Astrocyte (in vitro differentiated cells and primary cell): ENCODE results near the gene CYYR1. TPM values are rescaled to one million over a fixed set of nuclear protein-coding genes. Genes with fewer than 3 reads are reported as not detected.

ENCODE experiments used
- DNase-seq: peaks from one replicate; pipeline ENCODE4 v3.0.0-alpha.2; 2010; ENCODE audit warnings: low read depth
- FAIRE-seq: peaks from 2 replicates; lab custom pipeline; 2011; peaks lifted over from hg19 to GRCh38; lab: Jason Lieb, UNC
- H2AFZ ChIP-seq: 2 replicates; pipeline ENCODE4 v1.6.0; 2012; ENCODE audit warnings: low read depth, low read length, inconsistent platforms
- H3K27ac ChIP-seq: 2 replicates; pipeline ENCODE4 v1.5.1; 2011; ENCODE audit warnings: low read depth, low read length, inconsistent platforms
- H3K27me3 ChIP-seq: 2 replicates; pipeline ENCODE4 v1.6.0; 2011; ENCODE audit warnings: low read length, inconsistent platforms; ENCODE audit not compliant: insufficient read depth
- H3K36me3 ChIP-seq: 2 replicates; pipeline ENCODE4 v1.5.1; 2011; ENCODE audit warnings: low read length, inconsistent platforms; ENCODE audit not compliant: insufficient read depth
- H3K4me1 ChIP-seq: 2 replicates; pipeline ENCODE4 v1.5.1; 2011; ENCODE audit warnings: low read length, inconsistent platforms; ENCODE audit not compliant: insufficient read depth
- H3K4me2 ChIP-seq: 2 replicates; pipeline ENCODE4 v1.6.0; 2012; ENCODE audit warnings: low read length, inconsistent platforms
- H3K4me3 ChIP-seq: 2 replicates; pipeline ENCODE4 v1.5.1; 2011; ENCODE audit warnings: low read depth, mild to moderate bottlenecking, low read length, inconsistent platforms; ENCODE audit not compliant: insufficient read depth
- H3K79me2 ChIP-seq: 2 replicates; pipeline ENCODE4 v1.6.0; 2012; ENCODE audit warnings: mild to moderate bottlenecking, low read length, inconsistent platforms; ENCODE audit not compliant: insufficient read depth
- H3K9ac ChIP-seq: 2 replicates; pipeline ENCODE4 v1.6.0; 2012; ENCODE audit warnings: mild to moderate bottlenecking, low read length, inconsistent platforms
- H3K9me3 ChIP-seq: 2 replicates; pipeline ENCODE4 v1.5.1; 2012; ENCODE audit warnings: low read depth, mild to moderate bottlenecking, low read length, inconsistent platforms; ENCODE audit not compliant: insufficient read depth
- H4K20me1 ChIP-seq: 2 replicates; pipeline ENCODE4 v1.6.0; 2012; ENCODE audit warnings: low read length, inconsistent platforms; ENCODE audit not compliant: insufficient read depth
- H3K27ac Mint-ChIP-seq: one replicate; pipeline ENCODE4 v1.8.0; 2021; ENCODE audit warnings: mild to moderate bottlenecking, mixed read lengths; ENCODE audit not compliant: unreplicated experiment
- H3K27me3 Mint-ChIP-seq: one replicate; pipeline ENCODE4 v1.8.0; 2021; ENCODE audit warnings: low read depth, mixed read lengths; ENCODE audit not compliant: unreplicated experiment
- H3K36me3 Mint-ChIP-seq: one replicate; pipeline ENCODE4 v1.8.0; 2021; ENCODE audit warnings: low read depth, mixed read lengths; ENCODE audit not compliant: unreplicated experiment
- H3K4me1 Mint-ChIP-seq: one replicate; pipeline ENCODE4 v1.8.0; 2021; ENCODE audit warnings: low read depth, mixed read lengths; ENCODE audit not compliant: unreplicated experiment
- H3K4me3 Mint-ChIP-seq: one replicate; pipeline ENCODE4 v1.8.0; 2021; ENCODE audit warnings: mild to moderate bottlenecking, moderate library complexity, mixed read lengths; ENCODE audit not compliant: unreplicated experiment
- H3K9me3 Mint-ChIP-seq: one replicate; pipeline ENCODE4 v1.8.0; 2021; ENCODE audit warnings: mild to moderate bottlenecking, mixed read lengths; ENCODE audit not compliant: unreplicated experiment
- CTCF ChIP-seq: IDR thresholded peaks from 2 replicates; pipeline ENCODE4 v1.5.1; 2011; ENCODE audit warnings: low read depth, mild to moderate bottlenecking, inconsistent platforms, low read length, moderate library complexity; ENCODE audit not compliant: insufficient read depth
- EZH2 ChIP-seq: IDR thresholded peaks from 2 replicates; pipeline ENCODE4 v1.6.1; 2012; ENCODE audit warnings: mild to moderate bottlenecking, low read length, inconsistent platforms; ENCODE audit not compliant: insufficient read depth
- total RNA-seq: library from RNA; stranded (reverse); gene quantifications from 2 replicates; pipeline ENCODE4 v1.2.1, GENCODE V29; 2021

The CYYR1 gene
- total RNA-seq, 1 donor from 2014 or later = 4.7 TPM

DNA sequence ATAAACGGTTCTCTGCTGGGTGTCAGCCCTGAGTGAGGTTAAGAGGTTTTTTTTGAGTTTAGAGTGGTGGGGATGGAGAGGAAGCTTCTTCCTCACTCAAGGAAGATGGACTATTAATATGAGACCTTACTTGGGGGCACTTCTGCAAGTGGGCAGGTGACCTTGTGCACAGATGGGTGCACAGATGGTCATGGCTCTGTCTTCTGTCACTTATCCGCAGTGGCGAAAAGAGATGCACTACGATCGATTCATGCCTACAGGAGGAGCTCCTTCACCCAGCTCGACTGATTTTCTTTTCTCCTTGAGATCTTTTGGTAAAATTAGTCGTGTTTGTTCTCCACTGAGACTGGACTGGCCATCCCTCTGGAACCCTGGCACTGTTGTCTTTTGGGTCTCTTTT lies 22.9 kb upstream of the CYYR1 start:
- H3K4me2 ChIP-seq = no peak overlapping the region
- H3K36me3 Mint-ChIP-seq = no peaks in the 10 kb centered on the region

DNA sequence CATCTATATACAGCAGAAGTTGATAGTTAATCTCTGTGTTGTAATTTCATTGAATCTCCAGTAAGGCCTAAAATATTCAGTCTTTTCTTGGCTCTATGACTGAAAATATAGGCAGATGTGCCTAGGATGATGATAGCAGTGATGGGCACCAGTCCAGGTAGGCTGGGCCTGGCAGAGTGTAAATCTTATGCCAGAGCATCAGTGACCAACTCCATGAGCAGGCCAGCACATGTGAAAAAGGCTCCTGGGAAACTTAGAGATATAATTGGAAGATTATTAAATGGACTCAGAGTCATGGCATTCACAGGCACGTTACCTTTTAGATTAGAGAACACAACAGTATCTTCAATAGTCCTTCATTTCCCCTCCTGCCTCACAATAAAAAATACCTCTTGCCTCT lies 20.7 kb upstream of the CYYR1 start:
- Histone ChIP-seq H4K20me1 (no peaks in the 10 kb centered on the region), H3K27me3 (no peaks in the 10 kb centered on the region), H3K9ac (no peak overlapping the region), H3K79me2 (no peaks in the 10 kb centered on the region), H3K4me1 (no peaks in the 10 kb centered on the region), H3K27ac (no peak overlapping the region), H2AFZ (no peak overlapping the region), H3K36me3 (no peaks in the 10 kb centered on the region), H3K9me3 (no peaks in the 10 kb centered on the region), H3K4me2 (no peak overlapping the region), H3K4me3 (no peak overlapping the region)
- DNase-seq = no peak
- no peaks in the 10 kb centered on the region for H3K27me3 Mint-ChIP-seq
- no peaks in the 10 kb centered on the region for H3K4me1 Mint-ChIP-seq
- no peak for FAIRE-seq
- no peak overlapping the region for H3K4me3 Mint-ChIP-seq
- no peaks in the 10 kb centered on the region for H3K9me3 Mint-ChIP-seq
- no peak overlapping the region for H3K27ac Mint-ChIP-seq
- no peak for TF ChIP-seq EZH2
- no peak for TF ChIP-seq CTCF
- H3K36me3 Mint-ChIP-seq = no peaks in the 10 kb centered on the region

More for the DNA sequence above, 22.9 kb upstream of the CYYR1 start:
- DNase-seq (no peak), FAIRE-seq (no peak)
- H4K20me1 ChIP-seq = no peaks in the 10 kb centered on the region
- H2AFZ ChIP-seq = no peak overlapping the region
- Mint-ChIP-seq H3K4me3 (no peak overlapping the region), H3K9me3 (no peaks in the 10 kb centered on the region), H3K27me3 (no peaks in the 10 kb centered on the region), H3K27ac (no peak overlapping the region), H3K4me1 (no peaks in the 10 kb centered on the region)
- H3K79me2 ChIP-seq = no peaks in the 10 kb centered on the region
- no peak overlapping the region for H3K4me3 ChIP-seq
- H3K27me3 ChIP-seq = no peaks in the 10 kb centered on the region
- no peak overlapping the region for H3K27ac ChIP-seq
- no peaks in the 10 kb centered on the region for H3K9me3 ChIP-seq
- no peaks in the 10 kb centered on the region for H3K36me3 ChIP-seq
- no peaks in the 10 kb centered on the region for H3K4me1 ChIP-seq
- no peak overlapping the region for H3K9ac ChIP-seq
- TF ChIP-seq EZH2 (no peak), CTCF (no peak)

- H3K9ac ChIP-seq = no peak overlapping the region
- no peak overlapping the region for H3K27ac ChIP-seq
- peaks cover 12% of the 10 kb centered on the region for H3K4me1 Mint-ChIP-seq
- H3K27ac Mint-ChIP-seq = no peak overlapping the region
- H3K36me3 ChIP-seq = no peaks in the 10 kb centered on the region
- no peak overlapping the region for H2AFZ ChIP-seq
- H4K20me1 ChIP-seq = no peaks in the 10 kb centered on the region
- no peak overlapping the region for H3K4me3 Mint-ChIP-seq
- FAIRE-seq (no peak), DNase-seq (no peak)
- no peaks in the 10 kb centered on the region for H3K9me3 Mint-ChIP-seq
- H3K4me3 ChIP-seq = no peak overlapping the region
- H3K27me3 Mint-ChIP-seq = no peaks in the 10 kb centered on the region
- H3K9me3 ChIP-seq = no peaks in the 10 kb centered on the region
- no peaks in the 10 kb centered on the region for H3K36me3 Mint-ChIP-seq
- TF ChIP-seq EZH2 (no peak), CTCF (no peak)
- H3K27me3 ChIP-seq = no peaks in the 10 kb centered on the region
- H3K4me1 ChIP-seq = no peaks in the 10 kb centered on the region
- H3K79me2 ChIP-seq = no peaks in the 10 kb centered on the region
- H3K4me2 ChIP-seq = no peak overlapping the region
These were observed 18.5 kb upstream of the CYYR1 start for GRCh38 chr21:26591543-26591942.
